Adrenal gland (tissue), 5 donors: ENCODE data around the gene OSCP1.

ENCODE experiments used
- CTCF ChIP-seq, 6 experiments: fragments of 450-650 bp in 4 of 6; fragments of 200-600 bp in 2 of 6; sonication (generic) in 1 of 6; IDR thresholded peaks; 1 replicate in 5 of 6; 2 replicates in 1 of 6; pipeline versions ENCODE4 v1.5.1 to v1.8.0; 2016 to 2021; ENCODE audit warnings: antibody characterized with exemption in 6 of 6, mild to moderate bottlenecking in 2 of 6, moderate library complexity in 1 of 6
- POLR2A ChIP-seq, 2 donors: fragments of 450-650 bp; IDR thresholded peaks; one replicate each; pipeline ENCODE4 v1.6.1; 2017; ENCODE audit warnings: antibody characterized with exemption in 2 of 2, mild to moderate bottlenecking in 2 of 2, moderate library complexity in 1 of 2
- donor health status: DM: no; HTN: no; CAD: no.

GRCh38 chr1:36436821-36437220, 13.4 kb downstream of the OSCP1 start:
- TF ChIP-seq CTCF (IDR thresholded peaks at IDR 0.05) (no peak), POLR2A (IDR thresholded peaks at IDR 0.05) (no peak)
